Stimulated activated CD4-positive, alpha-beta T cell treated with anti-CD3 and anti-CD28 coated beads, Interleukin-12 subunit alpha, Interleukin-12 subunit beta, amount 100 ng/mL, for 24 hours (primary cell): ENCODE measurements around the gene OGA.
"Not testable (repeated sequence)": the region's sequence is repeated elsewhere in the genome, so short reads cannot be mapped to it uniquely, and the experiment has no call there.

Source experiments
- DNase-seq, 2 experiments: peaks; one replicate each; pipeline ENCODE4 v3.0.0-alpha.2; 2020; ENCODE audit warnings: low read depth in 2 of 2

Gene OGA

DNA sequence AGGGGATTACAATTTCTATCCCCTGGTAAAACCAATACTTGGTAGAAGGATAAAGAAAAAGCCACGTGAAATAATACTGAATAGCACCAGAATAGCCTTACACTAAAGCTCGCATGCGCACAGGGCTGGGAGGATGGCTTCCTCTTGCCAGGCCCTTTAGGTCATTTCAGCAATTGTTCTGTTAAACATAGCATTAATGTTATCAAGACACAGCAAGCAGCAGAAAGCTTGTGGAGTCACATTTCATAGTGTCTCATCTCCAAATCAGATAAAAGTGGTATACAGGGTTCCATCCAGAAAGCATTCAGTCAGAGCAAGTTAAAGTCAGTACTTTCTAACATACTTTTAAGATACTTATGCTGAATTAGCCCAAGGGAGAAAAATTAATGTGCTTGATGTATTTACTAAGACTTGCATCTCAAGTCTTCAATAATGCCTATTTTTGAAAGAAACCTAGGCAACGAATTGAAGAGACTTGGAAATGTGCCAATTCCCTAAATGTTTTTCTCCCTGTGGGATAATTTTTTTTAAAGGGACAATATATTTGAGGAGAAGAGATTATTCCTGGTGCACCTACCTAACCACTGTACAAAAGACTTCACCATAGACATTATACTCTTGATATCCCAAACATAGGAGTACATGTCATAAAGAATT is 20.7 kb downstream of the OGA start:
- DNase-seq = no peak

DNA sequence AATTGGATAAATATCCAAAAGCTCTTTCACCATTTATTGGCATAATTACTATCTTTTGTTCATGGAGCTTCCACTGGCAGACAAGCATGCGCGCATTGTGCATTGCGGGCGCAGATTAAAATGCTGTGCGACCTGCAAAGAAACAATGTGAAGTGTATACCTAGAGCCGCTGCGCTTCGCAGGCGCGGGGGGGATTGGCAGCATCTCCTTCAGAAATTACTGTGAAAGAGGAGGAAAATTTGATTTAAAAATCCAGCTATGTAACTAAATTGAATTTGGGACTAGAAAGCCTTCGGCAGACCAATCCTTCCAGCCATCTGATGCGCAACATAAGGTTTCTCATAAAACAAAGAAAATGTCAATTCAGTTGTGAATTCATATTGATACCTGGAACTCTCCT is 24.7 kb downstream of the OGA start:
- no peak for DNase-seq

DNA sequence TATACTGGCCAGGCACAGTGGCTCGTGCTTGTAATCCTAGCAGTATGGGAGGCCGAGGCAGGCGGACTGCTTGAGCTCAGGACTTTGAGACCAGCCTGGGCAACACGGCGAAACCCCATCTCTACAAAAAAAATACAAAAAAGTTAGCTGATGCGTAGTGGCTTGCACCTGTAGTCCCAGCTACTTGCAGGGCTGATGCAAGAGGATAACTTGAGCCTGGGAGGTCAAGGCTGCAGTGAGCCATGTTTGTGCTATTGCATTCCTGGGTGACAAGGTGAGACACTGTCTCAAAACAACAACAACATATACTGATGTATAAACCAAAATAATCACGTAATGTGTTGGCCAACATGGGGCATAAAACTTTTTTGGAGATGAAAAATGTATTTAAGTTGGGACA is 28.6 kb downstream of the OGA start:
- no peak for DNase-seq

DNA sequence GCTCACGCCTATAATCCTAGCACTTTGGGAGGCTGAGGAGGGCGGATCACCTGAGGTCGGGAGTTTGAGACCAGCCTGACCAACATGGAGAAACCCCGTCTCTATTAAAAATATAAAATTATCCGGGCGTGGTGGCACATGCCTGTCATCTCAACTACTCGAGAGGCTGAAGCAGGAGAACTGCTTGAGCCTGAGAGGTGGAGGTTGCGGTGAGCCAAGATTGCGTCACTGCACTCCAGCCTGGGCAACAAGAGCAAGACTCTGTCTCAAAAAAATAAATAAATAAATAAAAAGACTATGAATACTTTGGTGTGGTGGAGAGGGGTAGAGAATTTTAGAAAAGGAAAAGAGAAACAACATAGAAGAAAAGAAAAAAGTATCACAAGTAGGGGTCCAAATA is 29.0 kb downstream of the OGA start:
- not testable (repeated sequence) for DNase-seq

DNA sequence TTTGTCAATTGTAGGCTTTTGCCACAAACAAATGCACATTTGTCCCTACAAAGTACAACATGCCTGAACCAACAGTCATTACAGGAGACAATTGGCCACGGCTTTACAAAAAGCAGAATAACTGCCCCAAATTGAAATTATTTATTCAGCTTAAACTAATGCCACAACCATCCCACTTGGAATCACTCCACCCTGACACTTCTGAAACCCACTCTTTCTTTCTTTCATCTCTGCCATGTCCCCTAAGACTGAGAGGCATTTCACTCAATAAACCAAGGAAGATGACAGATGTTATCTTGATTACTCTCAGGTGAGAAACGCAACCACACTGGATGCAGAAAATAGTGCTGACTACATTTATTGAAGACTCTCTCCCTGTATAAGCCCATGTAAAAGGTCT is 32.4 kb downstream of the OGA start:
- no peak for DNase-seq

DNA sequence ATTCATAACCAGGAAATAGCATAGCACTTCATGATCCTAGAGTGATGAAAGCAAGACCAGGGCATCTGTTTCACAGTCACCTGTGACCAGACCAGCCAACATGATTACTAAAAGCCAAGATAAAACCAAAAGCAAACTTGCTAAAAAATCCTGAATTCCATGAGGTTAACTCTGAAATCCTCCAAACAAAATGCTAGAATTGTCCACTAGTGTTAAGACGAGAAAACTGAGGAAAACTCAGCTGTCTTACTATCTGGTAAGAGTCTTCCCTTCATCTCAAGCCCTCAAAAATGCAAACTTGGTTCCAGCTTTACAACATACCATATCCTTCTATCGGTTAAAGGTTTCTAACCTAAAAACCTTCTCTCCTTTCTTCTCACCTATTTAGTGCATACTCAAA is 33.7 kb downstream of the OGA start:
- DNase-seq = no peak

DNA sequence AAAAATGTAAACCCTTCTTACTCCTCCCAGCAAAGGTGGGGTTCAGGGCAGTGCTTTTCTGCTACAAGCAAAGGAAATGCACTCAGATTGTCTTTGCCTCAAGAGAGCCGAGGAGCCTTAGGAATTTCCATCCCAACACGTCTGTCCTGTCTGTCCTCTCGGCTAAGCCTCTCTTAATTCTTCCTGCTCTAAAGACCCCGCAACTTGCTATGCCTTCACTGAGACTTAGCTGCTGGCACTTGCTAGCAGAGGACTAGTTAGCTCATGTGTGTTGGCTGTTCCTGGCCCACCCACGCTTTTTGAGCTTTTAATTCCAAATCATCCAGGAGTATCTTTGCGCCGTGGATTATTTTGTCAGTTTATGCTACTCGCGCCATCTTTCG is 34.5 kb downstream of the OGA start:
- no peak for DNase-seq

DNA sequence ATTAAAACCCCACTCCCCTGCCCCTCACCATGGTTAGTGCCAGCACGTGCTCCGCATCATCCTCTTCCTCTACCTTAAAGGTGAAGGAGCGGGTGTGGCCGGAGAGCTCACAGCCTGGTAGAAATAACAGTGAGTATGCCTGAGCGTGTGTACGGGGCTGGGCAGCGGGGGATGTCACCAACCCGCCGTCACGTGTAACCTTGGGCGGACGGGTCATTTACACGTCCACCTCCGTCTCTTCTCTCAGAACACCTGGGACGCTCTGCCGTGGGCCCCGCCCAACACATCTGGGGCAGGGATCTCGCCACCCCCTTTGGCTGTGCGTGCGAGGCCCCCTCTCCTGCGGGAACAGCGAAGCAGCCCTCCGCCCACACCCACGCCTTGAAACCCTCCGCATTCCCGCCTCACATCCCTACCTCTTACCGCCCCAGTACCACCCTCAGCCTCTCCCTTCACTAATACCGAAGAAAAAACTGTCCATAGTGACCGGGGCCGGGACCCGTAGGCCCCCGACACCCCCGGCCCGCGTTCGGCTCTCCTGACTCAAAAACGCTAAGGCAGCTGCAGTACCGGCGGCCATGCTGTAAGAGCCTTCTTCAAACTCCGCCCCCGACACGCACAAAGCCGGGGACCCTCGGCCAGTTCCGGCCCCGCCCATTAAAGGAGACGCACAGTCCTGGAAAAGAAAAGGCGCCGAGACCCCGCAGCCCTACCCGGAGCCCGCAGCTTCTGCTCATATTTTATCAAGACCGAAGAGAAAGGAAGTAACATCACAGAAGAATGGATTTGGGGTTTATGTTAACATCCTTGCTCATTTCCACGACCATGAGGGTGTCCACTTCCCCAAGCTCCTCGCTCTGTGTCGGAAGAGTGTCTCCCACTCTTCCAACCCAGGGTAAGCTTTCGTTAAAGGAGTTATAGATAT is 35.2 kb downstream of the OGA start, which contains the start of gene NPM3:
Gene NPM3 (minus strand): TSS at position 636 of the 925 bp plus-strand sequence. CDS start 56 bp downstream, at position 580.
- peak; percentile 78 to 88 for DNase-seq

DNA sequence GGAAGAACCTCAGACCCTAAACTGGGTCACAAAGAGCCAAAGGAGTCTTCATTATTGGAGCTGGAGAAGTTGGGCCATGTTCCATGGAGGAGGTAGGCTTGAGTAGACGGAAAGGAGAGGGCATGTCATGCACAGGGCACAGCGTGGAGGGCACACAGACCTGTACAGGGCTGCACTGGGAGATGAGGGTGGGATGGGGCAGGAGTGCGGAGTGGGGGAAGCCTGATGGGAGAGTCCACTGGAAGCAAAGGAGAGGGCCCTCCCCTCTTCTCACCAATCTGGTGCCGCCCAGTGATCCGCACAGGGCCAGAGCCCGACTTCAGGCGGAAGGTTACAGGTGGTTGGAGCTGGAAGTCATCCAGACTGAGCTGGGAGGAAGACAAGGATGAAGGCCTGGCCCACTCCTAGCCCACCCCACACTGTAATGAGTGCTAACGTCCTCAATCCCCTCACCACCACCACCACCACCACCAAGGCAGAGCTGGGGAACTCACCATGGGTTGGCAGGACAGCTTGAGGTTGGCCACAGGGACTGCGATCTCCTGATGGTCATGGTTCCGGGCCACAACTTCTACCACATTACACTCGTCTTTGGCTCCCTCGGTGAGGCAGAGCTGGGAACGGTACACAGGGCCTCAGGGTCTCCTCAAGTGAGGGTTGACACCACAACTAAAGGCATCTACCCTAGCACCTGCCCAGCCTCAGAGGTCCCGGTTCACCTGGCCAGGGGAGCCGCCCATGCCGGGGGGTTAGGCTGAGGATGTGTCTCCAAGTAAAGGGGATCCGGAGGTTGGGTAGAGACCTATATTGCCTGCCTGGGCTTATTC is 36.0 kb downstream of the OGA start:
- no peak for DNase-seq

DNA sequence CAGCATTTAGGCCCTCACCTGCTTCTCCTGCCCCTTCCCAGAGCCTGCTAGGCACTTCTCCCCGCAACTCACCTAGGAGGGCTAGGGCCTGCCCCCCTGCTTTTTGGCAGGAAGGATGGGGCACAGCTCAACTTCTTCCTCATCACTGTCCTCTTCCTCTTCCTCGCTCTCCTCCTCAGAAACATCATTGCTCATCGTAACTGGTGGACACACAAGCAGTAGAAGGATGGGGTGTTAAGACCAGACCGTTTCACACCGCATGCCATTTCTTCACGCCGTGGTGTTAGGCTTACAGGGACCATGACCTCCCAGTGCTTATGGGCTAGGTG is 36.6 kb downstream of the OGA start:
- no peak for DNase-seq

- DNase-seq = peak; percentile 56 to 67
Measured at GRCh38 chr10:101780818-101781654, 37.2 kb downstream of the OGA start.

DNA sequence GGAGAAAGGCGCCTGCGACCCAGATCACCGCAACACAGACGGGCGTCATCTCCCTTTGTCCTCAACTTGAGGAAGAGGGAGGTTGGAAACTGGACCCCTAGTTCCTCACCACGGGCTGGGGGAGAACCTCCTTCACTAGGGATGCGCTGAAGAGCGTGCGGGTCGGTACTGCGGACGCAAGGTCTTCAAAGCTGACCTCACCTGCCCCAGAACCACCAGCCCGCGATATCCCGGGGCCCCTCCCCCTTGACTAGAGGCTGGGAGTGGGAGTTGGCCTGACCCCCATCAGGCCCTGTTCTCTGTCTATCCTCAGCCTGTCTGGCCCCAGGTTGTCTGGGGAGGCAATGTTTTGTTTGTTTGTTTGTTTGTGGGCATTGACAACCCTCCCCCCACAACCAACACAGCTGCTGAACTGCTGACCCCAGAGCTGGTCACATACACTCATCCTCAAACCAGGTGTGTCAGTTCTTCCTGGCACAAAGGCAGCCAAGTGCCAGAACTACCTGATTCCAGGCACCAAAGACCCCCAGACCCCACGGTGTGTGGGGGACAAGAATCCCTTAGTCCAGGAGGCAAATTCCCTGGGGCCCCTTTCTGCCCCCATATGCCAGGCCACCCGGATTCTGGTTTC is 37.9 kb downstream of the OGA start:
- no peak for DNase-seq

DNA sequence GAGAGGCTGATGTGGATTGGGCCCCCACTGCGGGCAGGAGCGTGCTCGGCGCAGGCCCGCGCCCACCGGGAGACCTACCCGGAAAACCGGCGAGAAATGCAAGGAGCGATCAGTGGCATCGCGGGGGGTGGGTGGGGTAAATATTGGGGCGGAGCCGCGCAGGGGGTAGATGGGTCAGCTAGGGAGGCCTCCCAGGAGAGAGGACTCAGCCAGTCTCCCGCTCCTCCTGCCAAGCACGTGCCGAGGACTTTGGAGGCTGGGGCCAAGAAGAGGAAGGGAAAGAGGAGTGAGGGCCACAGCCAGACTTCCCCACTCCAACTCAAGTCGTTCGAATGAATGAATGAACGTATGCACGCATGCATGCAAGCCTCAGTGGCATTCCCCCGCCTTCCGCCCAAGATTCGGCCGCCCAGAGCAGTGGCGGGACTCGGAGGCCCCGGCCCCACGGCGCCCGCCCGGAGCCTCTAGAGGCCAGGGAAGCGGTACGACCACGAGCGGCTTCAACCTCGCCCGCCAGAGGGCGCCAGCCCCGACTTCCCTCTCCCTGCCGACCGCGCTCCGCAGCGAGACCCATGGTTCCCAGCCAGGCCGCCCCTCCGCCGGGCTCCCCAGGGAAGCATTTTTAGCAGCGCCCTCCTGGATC is 38.6 kb downstream of the OGA start:
- peak; percentile 68 to 88 for DNase-seq

DNA sequence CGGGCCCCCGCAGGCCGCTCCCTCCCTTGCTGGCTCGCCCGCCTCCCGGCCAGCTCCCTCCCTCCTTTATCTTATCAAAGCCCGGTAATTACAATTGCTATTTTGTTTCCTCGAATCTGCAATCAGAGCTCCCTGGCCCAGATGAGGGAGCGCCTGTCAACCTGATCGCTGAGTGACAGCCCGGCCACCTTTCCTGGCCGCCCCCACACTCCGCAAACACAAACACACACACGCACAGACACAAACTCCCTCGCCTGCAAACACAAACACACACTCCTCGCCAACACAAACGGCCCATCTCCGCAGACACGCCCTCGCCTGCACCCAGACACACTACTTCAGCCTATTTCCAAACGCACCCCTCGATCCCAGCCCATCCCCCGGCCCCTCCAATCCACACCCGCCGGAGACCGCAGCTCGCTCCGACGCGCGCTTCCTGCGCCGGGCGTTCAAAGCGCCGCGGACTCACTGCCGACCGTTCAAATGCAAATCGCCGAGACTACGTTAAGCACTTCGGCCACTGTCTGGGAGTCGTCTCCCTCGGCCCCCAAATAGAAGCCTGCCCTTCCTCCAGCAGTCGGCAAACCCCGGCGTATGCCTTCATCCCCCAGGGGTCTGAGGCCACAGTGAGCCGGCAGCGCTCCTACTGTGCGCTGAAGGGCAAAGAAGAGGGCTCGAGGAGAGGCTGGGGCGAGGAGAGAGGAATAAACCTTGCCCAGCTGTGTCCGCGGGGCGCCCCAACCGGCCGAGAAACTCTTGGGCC is 39.3 kb downstream of the OGA start:
- no peak for DNase-seq

GRCh38 chr10:101778151-101778780 is 40.0 kb downstream of the OGA start:
- no peak for DNase-seq

DNA sequence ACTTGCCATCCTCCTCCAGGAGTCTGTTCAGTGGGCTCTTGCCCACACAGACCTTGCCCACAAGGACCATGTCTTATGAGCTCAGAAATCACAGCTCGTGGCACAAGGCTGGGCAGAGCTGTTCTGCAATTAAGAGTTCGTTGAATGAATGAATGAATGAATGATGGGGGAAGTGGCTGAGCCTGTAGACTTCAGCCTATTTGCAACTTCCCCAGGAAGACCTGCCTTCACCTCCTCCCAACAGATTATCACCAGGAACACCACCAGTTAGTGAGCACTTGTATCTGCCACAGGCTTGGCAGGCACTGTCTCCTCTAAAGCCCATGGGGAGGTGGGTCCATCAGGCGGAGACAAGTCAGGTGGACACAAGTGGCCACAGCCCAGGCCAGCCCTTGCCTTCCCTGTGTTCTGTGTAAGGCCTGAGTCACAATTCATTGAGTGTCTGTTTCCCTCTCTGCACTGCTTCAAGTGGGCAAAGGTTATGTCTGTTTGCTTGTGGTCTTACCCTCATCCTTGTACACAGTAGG is 40.6 kb downstream of the OGA start:
- no peak for DNase-seq

DNA sequence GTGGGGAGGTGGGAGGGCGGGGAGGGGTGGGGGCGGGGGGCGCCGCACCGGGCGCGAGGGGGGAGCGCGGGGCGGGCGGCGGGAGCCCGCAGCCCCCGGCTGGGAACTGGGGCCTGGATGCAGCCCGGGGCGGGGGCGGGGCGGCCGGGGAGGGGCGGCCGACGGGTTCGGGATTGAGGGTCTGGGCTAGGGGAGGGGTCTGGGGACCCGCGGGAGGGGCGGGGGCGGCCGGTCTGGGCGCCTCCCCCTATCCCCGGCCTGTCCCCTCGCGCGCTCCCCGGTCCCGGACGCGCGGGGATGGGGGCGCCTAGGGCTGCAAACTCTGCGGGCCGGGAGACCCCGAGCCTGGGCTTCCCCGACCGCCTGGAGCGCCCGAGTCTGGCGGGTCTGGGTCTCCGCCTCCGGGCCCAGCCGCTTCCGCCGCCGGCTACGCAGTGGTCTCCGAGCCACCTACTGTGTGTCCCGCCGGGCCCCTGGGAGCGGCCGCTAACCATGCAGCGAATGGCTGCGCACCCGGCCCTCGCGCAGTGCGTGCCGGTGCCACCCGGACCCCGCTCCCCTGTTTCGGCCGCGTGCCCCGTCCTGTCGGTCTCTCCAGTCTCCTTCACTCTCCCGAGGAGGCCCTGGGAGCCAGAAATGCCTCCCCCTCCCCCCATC is 42.0 kb downstream of the OGA start:
- DNase-seq = no peak
